Erythroblast (primary cell): ENCODE measurements around the gene TMEM236.

ENCODE experiments used
- GATA1 ChIP-seq: IDR thresholded peaks from 2 replicates; pipeline ENCODE4 v1.6.1; 2011; ENCODE audit warnings: low read depth, mild to moderate bottlenecking, control low read depth, low read length, moderate library complexity
- POLR2A ChIP-seq: IDR thresholded peaks from 2 replicates; pipeline ENCODE4 v1.6.1; 2011; ENCODE audit warnings: mild to moderate bottlenecking, low read length

- TF ChIP-seq POLR2A (no peak), GATA1 (no peak)
Measured at GRCh38 chr10:17744341-17744861, 7.6 kb upstream of the TMEM236 start.
